Measurements from ENCODE around the gene KLHL14. TPM values are rescaled to one million over a fixed set of nuclear protein-coding genes. Genes with fewer than 3 reads are reported as not detected.

KLHL14 gene
- total and polyA plus RNA-seq, 2 of the 13 experiments (the other 11 are each of a cell fraction or from before 2014, with no cell fraction given): 16.0 to 41.8 TPM

DNA sequence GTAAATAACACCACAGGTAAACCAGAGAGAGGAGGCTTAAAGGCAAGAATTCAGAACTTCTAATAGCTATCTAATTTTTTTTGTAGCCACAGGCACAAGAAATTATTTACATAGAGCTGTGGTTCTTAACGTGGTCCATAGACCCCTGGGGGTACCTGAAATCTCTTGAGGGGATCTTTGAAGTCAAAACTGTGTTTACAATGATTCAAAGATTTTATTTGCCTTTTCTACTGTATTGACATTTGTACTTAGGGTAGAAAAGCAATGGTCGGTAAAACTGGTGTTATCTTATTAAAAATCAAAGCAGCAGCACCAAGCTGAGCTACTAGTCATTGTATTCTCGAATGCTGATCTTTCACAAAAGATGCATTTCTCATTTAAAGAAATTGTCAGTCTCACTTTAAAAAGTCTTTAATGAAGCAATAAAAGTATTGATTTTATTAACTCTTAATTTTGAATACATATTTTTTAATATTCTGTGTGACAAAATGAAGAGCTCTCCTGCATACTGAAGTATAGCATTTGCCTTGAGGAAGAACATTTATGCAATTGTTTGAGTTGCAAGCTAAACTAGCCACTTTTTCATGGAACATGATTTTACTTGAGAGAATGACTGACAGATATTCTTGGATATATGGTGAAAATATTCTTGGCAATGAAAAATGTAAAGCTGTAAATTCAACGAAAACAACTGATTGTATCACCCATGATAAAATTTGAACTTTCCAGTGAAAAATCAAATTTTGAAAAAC, 25.6 kb upstream of the KLHL14 start:
- no TSS peak for BruUV-seq (replicated peaks)
- Histone ChIP-seq H3K9ac (ENCODE audit: insufficient read depth, low read depth, low read length) (no peak overlapping the region), H3K4me2 (ENCODE audit: low read depth, low read length) (no peak overlapping the region), H3K4me1 (ENCODE audit: insufficient read depth, low read length) (peaks cover 46% of the 10 kb centered on the region), H3K9me3 (ENCODE audit: low read length) (peaks cover 16% of the 10 kb centered on the region), H3K36me3 (replicated peaks in 1 of 2; ENCODE audit: control insufficient read depth in 1 of 2, insufficient read depth in 2 of 2, low read length in 2 of 2) (no peaks in the 10 kb centered on the region), H4K20me1 (ENCODE audit: insufficient read depth, low read length) (no peaks in the 10 kb centered on the region), H3K27ac (ENCODE audit: extremely low read length, insufficient read depth, low read length) (peak overlapping the region; percentile 11), H3K79me2 (ENCODE audit: insufficient read depth, low read length) (no peaks in the 10 kb centered on the region), H2AFZ (ENCODE audit: low read length) (no peak overlapping the region), H3K27me3 (ENCODE audit: control insufficient read depth in 1 of 2, insufficient read depth in 2 of 2, low read length in 2 of 2) (no peaks in the 10 kb centered on the region), H3K4me3 (replicated peaks in 1 of 3; ENCODE audit: insufficient read depth in 1 of 3, low read depth in 2 of 3, low read length in 3 of 3) (no peak overlapping the region)
- ChIA-PET POLR2A (interaction anchor here (0.7 to 1.2 kb wide), 3 partner anchors 20 to 29 kb away, joined by 4 to 7 read pairs (median 6); no protein-coding TSS in a partner anchor), CTCF (ENCODE audit: low intra/inter-chr PET ratio, low total read pairs) (no interaction called here)
- FAIRE-seq (no peak), ATAC-seq (no peak), DNase-seq (ENCODE audit: low spot score) (peak; percentile 48)
- intact Hi-C loops (cut with micrococcal nuclease; ENCODE audit: unreplicated experiment): no loop called here
- WGBS (ENCODE audit: low lambda C conversion rate): 45% methylated on average over 4 of the region's 4 CpGs
- in situ Hi-C loops (cut with HindIII; ENCODE audit: extremely low pct_ligation_motif_present, low pct_unique_long_range_greater_than_20kb): no loop called here
- TF ChIP-seq PAXIP1 (CRISPR knock-in tag; conservative IDR thresholded peaks at IDR 0.05) (peak; percentile 59; the same call in 1 of the 2 replicates), ZNF350 (CRISPR knock-in tag; IDR thresholded peaks at IDR 0.05; ENCODE audit: borderline replicate concordance, low read depth) (no peak), FOXP1 (IDR thresholded peaks at IDR 0.05) (no peak), FOXP1 (CRISPR knock-in tag; IDR thresholded peaks at IDR 0.05) (0 out of 2 replicates have a peak, but pooled peaks have one; percentile 19), GATAD2A (CRISPR knock-in tag; IDR thresholded peaks at IDR 0.05) (peak; percentile 66; the same call in 1 of the 2 replicates), FOXA3 (CRISPR knock-in tag; IDR thresholded peaks at IDR 0.05) (peak; percentile 69), REPIN1 (CRISPR knock-in tag; IDR thresholded peaks at IDR 0.05; ENCODE audit: borderline replicate concordance, low read depth) (no peak), ZFP1 (CRISPR knock-in tag; IDR thresholded peaks at IDR 0.05) (peak; percentile 100), MED1 (CRISPR knock-in tag; IDR thresholded peaks at IDR 0.05) (peak; percentile 29; the same call in 1 of the 2 replicates), FOXJ3 (CRISPR knock-in tag; IDR thresholded peaks at IDR 0.05; ENCODE audit: borderline replicate concordance) (peak; percentile 46; the same call in 1 of the 2 replicates), ZBTB7A (CRISPR knock-in tag; IDR thresholded peaks at IDR 0.05) (no peak), RARA (CRISPR knock-in tag; IDR thresholded peaks at IDR 0.05) (0 out of 2 replicates have a peak, but pooled peaks have one; percentile 18), GFI1 (CRISPR knock-in tag; IDR thresholded peaks at IDR 0.05; ENCODE audit: borderline replicate concordance) (0 out of 2 replicates have a peak, but pooled peaks have one; percentile 29), ZNF740 (CRISPR knock-in tag; IDR thresholded peaks at IDR 0.05) (no peak), ZBTB3 (CRISPR knock-in tag; IDR thresholded peaks at IDR 0.05; ENCODE audit: borderline replicate concordance, low read depth) (no peak), NFIC (IDR thresholded peaks at IDR 0.05; ENCODE audit: low read length) (peak; percentile 34; the same call in 1 of the 2 replicates), ISL2 (CRISPR knock-in tag; IDR thresholded peaks at IDR 0.05) (peak; percentile 79)
- TF ChIP-seq, protein P1, sequence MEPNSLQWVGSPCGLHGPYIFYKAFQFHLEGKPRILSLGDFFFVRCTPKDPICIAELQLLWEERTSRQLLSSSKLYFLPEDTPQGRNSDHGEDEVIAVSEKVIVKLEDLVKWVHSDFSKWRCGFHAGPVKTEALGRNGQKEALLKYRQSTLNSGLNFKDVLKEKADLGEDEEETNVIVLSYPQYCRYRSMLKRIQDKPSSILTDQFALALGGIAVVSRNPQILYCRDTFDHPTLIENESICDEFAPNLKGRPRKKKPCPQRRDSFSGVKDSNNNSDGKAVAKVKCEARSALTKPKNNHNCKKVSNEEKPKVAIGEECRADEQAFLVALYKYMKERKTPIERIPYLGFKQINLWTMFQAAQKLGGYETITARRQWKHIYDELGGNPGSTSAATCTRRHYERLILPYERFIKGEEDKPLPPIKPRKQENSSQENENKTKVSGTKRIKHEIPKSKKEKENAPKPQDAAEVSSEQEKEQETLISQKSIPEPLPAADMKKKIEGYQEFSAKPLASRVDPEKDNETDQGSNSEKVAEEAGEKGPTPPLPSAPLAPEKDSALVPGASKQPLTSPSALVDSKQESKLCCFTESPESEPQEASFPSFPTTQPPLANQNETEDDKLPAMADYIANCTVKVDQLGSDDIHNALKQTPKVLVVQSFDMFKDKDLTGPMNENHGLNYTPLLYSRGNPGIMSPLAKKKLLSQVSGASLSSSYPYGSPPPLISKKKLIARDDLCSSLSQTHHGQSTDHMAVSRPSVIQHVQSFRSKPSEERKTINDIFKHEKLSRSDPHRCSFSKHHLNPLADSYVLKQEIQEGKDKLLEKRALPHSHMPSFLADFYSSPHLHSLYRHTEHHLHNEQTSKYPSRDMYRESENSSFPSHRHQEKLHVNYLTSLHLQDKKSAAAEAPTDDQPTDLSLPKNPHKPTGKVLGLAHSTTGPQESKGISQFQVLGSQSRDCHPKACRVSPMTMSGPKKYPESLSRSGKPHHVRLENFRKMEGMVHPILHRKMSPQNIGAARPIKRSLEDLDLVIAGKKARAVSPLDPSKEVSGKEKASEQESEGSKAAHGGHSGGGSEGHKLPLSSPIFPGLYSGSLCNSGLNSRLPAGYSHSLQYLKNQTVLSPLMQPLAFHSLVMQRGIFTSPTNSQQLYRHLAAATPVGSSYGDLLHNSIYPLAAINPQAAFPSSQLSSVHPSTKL (CRISPR knock-in tag; IDR thresholded peaks at IDR 0.05): peak; percentile 71

Measured in HepG2 (cell line).